ENCODE data around the gene PTP4A2. TPM values are rescaled to one million over a fixed set of nuclear protein-coding genes. Genes with fewer than 3 reads are reported as not detected.

The PTP4A2 gene
- total RNA-seq, 1 donor from 2014 or later: 204 TPM

DNA sequence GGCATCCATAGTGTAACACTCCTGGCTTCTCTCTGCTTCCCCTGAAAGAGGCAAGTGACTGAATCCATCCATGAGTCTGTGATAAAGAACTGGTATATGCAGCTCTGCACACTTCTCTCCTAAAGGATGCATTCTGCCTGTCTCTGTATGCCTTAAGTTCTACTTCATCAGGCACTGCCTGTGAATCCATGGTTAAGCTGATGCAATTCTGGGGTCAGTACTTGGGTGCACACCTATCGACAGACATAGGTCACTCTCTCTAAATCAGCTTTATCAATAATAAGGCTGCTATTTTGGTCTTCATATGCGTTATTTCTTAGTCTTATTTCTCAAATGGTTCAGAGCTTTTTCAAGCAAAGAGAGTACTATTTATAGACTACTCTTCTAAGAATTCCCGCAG is 32.7 kb upstream of the PTP4A2 start:
- H3K4me3 Mint-ChIP-seq (ENCODE audit: unreplicated experiment): no peak overlapping the region
- H3K4me1 Mint-ChIP-seq (ENCODE audit: low read depth): no peaks in the 10 kb centered on the region
- no peak for DNase-seq (ENCODE audit: low spot score)
- no peaks in the 10 kb centered on the region for H3K9me3 Mint-ChIP-seq (ENCODE audit: low read depth)
- no peak overlapping the region for H3K27ac Mint-ChIP-seq (ENCODE audit: unreplicated experiment)
- no peaks in the 10 kb centered on the region for H3K36me3 Mint-ChIP-seq (ENCODE audit: low read depth)
- TF ChIP-seq, protein P1, sequence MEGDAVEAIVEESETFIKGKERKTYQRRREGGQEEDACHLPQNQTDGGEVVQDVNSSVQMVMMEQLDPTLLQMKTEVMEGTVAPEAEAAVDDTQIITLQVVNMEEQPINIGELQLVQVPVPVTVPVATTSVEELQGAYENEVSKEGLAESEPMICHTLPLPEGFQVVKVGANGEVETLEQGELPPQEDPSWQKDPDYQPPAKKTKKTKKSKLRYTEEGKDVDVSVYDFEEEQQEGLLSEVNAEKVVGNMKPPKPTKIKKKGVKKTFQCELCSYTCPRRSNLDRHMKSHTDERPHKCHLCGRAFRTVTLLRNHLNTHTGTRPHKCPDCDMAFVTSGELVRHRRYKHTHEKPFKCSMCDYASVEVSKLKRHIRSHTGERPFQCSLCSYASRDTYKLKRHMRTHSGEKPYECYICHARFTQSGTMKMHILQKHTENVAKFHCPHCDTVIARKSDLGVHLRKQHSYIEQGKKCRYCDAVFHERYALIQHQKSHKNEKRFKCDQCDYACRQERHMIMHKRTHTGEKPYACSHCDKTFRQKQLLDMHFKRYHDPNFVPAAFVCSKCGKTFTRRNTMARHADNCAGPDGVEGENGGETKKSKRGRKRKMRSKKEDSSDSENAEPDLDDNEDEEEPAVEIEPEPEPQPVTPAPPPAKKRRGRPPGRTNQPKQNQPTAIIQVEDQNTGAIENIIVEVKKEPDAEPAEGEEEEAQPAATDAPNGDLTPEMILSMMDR (IDR thresholded peaks at IDR 0.05): no peak
- no peaks in the 10 kb centered on the region for H3K27me3 Mint-ChIP-seq (ENCODE audit: low read depth)

DNA sequence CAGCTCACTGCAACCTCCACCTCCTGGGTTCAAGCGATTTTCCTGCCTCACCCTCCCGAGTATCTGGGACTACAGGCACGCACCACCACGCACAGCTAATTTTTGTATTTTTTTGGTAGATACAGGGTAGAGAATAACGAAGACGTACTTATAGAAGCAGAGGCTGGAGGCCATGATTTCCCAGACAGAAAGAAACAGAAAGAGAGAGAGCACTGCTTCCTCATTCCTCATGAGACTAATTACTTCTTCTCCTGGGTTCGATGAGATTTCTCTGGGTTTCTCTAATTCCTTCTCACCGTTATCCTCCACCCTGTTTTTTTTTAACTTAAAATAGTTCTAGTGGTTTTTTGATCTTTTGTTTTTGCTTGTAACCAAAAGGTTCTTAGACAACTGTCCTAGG is 23.4 kb upstream of the PTP4A2 start:
- H3K9me3 Mint-ChIP-seq (ENCODE audit: low read depth): no peaks in the 10 kb centered on the region
- no peak overlapping the region for H3K27ac Mint-ChIP-seq (ENCODE audit: unreplicated experiment)
- no peaks in the 10 kb centered on the region for H3K36me3 Mint-ChIP-seq (ENCODE audit: low read depth)
- no peak for DNase-seq (ENCODE audit: low spot score)
- H3K27me3 Mint-ChIP-seq (ENCODE audit: low read depth): no peaks in the 10 kb centered on the region
- no peak overlapping the region for H3K4me3 Mint-ChIP-seq (ENCODE audit: unreplicated experiment)
- TF ChIP-seq, protein P1 (IDR thresholded peaks at IDR 0.05): no peak
- peaks cover 9% of the 10 kb centered on the region for H3K4me1 Mint-ChIP-seq (ENCODE audit: low read depth)

DNA sequence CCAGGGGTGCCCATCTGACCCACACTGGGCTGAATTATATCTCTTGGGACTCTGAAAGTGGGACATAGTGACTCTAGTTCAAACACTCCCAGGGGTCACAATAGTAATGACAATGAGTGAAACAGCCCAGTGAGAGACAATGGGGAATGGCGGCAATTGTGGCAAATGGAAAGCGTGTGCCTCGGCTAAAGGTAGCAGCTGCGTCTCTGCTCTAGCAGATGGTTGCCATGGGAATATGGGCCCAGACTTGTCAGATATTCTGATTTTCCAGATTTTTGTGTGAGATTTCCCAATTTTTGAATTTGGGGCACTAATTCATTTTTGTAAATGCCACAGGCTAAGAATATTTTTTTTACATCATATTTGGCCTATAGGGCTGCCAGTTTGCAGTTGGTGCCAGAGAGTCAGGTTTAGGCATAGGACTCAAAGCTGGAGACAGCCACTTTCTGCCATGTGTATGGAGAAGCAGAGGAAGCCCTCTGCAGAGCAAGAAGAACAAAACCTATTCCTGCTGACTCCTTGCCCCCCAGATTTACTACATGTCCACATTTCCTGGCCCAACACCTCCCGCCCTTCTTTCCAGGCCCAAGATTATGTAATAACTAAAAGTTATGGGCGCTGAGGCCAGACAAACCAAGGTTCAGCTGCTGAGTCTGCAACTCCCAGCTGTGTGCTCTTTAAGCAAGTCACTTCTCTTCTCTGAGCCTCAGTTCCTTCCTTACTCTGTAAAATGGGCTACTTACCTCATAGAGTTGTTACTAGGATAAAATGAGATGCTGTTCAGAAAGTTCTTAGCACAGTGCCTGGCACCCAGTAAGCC is 21.6 kb upstream of the PTP4A2 start:
- Mint-ChIP-seq H3K27me3 (ENCODE audit: low read depth) (no peaks in the 10 kb centered on the region), H3K4me1 (ENCODE audit: low read depth) (peaks cover 25% of the 10 kb centered on the region), H3K9me3 (ENCODE audit: low read depth) (no peaks in the 10 kb centered on the region), H3K36me3 (ENCODE audit: low read depth) (no peaks in the 10 kb centered on the region), H3K4me3 (ENCODE audit: unreplicated experiment) (no peak overlapping the region), H3K27ac (ENCODE audit: unreplicated experiment) (no peak overlapping the region)
- TF ChIP-seq, protein P1 (IDR thresholded peaks at IDR 0.05): no peak
- DNase-seq (ENCODE audit: low spot score): no peak

DNA sequence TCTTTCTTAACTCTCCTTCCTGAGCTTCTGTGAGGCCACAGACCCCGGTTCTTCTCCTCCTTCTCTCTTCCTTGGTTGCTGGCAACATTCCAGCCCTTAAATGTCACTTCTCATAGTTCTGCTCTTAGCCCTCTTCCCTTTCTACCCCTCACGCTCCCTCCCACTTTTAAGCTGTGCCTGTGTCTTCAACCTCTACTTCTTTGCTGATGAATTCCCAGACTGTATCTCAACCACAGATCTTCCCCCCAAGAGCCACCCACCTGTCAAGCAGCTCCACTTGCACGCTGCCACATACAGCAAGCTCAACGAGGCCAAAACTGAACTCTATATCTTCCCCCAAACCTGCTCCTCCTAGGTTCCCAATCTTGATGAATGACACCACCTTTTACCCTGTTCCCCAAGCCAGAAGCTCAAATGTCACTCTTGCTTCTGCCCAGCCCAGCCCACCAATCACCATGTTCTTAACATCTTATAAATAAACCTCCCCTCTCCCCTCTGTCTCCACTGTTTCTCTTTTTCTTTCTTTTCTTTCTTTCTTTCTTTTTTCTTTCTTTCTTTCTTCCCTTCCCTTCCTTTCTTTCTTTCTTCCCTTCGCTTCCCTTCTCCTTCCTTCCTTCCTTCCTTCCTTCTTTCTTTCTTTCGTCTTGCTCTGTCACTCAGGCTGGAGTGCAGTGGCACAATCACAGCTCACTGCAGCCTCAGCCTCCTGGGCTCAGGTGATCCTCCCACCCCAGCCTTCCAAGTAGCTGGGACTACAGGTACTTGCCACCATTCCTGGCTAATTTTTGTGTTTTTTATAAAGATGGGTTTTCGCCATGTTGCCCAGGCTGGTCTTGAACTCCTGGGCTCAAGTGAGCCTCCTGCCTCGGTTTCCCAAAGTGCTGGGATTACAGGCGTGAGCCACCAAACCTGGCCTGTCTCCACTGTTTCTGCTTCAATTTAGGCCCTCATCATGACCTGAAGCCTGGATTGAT is 19.8 kb upstream of the PTP4A2 start:
- H3K27me3 Mint-ChIP-seq (ENCODE audit: low read depth): no peaks in the 10 kb centered on the region
- H3K27ac Mint-ChIP-seq (ENCODE audit: unreplicated experiment): peak overlapping the region; percentile 88
- no peak for DNase-seq (ENCODE audit: low spot score)
- TF ChIP-seq, protein P1 (IDR thresholded peaks at IDR 0.05): no peak
- no peak overlapping the region for H3K4me3 Mint-ChIP-seq (ENCODE audit: unreplicated experiment)
- peaks cover 30% of the 10 kb centered on the region for H3K4me1 Mint-ChIP-seq (ENCODE audit: low read depth)
- H3K9me3 Mint-ChIP-seq (ENCODE audit: low read depth): no peaks in the 10 kb centered on the region
- no peaks in the 10 kb centered on the region for H3K36me3 Mint-ChIP-seq (ENCODE audit: low read depth)
